ENCODE measurements around the gene OSBP2.

Gene OSBP2

GRCh38 chr22:30932661-30933060 is 238.0 kb downstream of the OSBP2 start:
- Histone ChIP-seq H3K27ac (no peak overlapping the region), H3K4me3 (no peak overlapping the region)
- no peak for DNase-seq (ENCODE audit: low spot score)
- no peak for TF ChIP-seq CTCF (IDR thresholded peaks at IDR 0.05)

GRCh38 chr22:30933457-30933856 is 238.8 kb downstream of the OSBP2 start:
- no peak for TF ChIP-seq CTCF (IDR thresholded peaks at IDR 0.05)

GRCh38 chr22:30934053-30934452 is 239.4 kb downstream of the OSBP2 start:
- no peak for TF ChIP-seq CTCF (IDR thresholded peaks at IDR 0.05)
- no peak overlapping the region for H3K4me3 ChIP-seq
- no peak overlapping the region for H3K27ac ChIP-seq
- no peak for DNase-seq (ENCODE audit: low spot score)

More at GRCh38 chr22:30933457-30933856, 238.8 kb downstream of the OSBP2 start:
- no peak for DNase-seq (ENCODE audit: low spot score)
- H3K27ac ChIP-seq: no peak overlapping the region
- H3K4me3 ChIP-seq: no peak overlapping the region

GRCh38 chr22:30940685-30941362 is 246.2 kb downstream of the OSBP2 start:
- TF ChIP-seq CTCF (IDR thresholded peaks at IDR 0.05): no peak
- Histone ChIP-seq H3K27ac (no peak overlapping the region), H3K4me3 (no peak overlapping the region)
- DNase-seq (ENCODE audit: low spot score): no peak

GRCh38 chr22:30941363-30941740 is 246.7 kb downstream of the OSBP2 start:
- TF ChIP-seq CTCF (IDR thresholded peaks at IDR 0.05): no peak
- Histone ChIP-seq H3K4me3 (no peak overlapping the region), H3K27ac (no peak overlapping the region)
- no peak for DNase-seq (ENCODE audit: low spot score)

GRCh38 chr22:30943368-30943767 is 248.7 kb downstream of the OSBP2 start:
- TF ChIP-seq CTCF (IDR thresholded peaks at IDR 0.05): no peak
- no peak for DNase-seq (ENCODE audit: low spot score)
- H3K4me3 ChIP-seq: no peak overlapping the region
- H3K27ac ChIP-seq: peak overlapping the region in 1 of 2 donors; percentile 81

- no peak for DNase-seq (ENCODE audit: low spot score)
- no peak overlapping the region for H3K4me3 ChIP-seq
- TF ChIP-seq CTCF (IDR thresholded peaks at IDR 0.05): no peak
- H3K27ac ChIP-seq: peak overlapping the region; percentile 25 to 81
These were observed 250.3 kb downstream of the OSBP2 start for GRCh38 chr22:30944986-30945385.
